NCI-H748 (cell line): ENCODE results near the gene SCFD1.
"Not testable (repeated sequence)": the region's sequence is repeated elsewhere in the genome, so short reads cannot be mapped to it uniquely, and the experiment has no call there.

Experiments used
- DNase-seq: peaks from one replicate; lab custom pipeline; 2025; ENCODE audit not compliant: unreplicated experiment; lab: John Stamatoyannopoulos, UW

SCFD1 gene

DNA sequence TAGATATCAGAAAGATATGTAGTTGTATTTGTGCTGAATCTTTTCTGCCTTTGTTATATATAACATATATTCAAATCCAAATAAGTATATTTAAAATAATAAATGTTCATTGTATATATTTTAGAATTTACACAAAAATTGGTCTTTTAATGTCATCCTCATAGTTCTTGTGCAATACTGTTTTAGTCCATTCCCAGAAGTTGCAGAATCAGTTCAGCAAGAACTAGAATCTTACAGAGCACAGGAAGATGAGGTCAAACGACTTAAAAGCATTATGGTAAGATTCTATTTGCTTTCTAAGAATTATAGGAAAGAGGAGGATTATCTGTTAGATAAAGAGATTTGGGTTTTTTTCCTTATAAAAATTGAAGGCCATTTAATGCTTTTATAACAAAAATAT lies 51.0 kb downstream of the SCFD1 start:
- DNase-seq: no peak

- no peak for DNase-seq
These were observed 56.9 kb downstream of the SCFD1 start for GRCh38 chr14:30678926-30679431.

DNA sequence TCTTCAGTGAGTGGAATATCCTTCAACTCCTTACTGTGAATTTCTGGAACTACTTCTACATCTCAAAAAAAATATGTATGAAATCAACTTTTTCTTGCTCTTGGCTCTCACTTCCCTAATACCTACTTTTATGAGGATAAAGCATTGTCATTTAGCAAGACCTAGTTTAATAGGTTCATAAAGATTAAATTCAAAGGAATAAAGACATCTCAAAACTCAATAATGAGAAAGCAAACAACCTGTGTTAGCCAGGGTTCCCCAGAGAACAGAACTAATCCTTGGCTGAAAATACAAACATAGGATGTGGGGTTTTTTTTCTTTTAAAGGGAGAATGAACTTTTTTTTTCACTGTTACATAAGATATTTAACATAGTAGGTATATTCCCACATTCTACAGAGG lies 57.9 kb downstream of the SCFD1 start:
- DNase-seq: no peak

- DNase-seq: not testable (repeated sequence)
These were observed 58.7 kb downstream of the SCFD1 start for GRCh38 chr14:30680776-30681175.

DNA sequence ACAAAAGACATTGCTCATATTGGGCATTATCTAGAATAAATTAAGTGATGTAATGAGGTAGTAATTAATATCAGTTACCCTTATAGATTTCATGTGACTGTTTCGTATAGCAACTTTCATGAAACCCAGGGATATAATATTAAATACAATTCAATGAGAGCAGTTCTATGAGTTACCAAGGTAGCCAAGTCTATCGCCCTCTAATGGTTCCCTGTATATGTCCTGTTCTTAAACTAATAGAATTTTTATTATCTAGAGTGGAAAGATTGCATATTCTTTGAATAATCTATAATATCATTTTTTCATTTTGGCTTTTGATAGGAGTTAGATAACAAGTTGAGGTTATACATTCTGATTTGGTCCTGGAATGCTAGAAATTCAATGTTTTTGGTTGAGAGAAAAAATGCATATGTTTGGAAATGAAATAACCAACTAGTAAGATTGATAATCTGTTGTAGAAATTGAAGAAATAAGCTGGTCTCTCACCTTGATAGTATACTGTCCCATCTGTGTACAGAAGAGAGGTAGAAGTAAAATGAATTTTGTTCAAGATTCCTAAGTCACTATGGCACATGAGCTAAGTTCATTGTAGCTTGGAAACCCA lies 59.7 kb downstream of the SCFD1 start:
- no peak for DNase-seq

GRCh38 chr14:30690487-30691355 lies 68.6 kb downstream of the SCFD1 start:
- peak; percentile 37 for DNase-seq

GRCh38 chr14:30691751-30692398 lies 69.8 kb downstream of the SCFD1 start:
- no peak for DNase-seq

GRCh38 chr14:30692669-30693068 lies 70.5 kb downstream of the SCFD1 start:
- DNase-seq: no peak

DNA sequence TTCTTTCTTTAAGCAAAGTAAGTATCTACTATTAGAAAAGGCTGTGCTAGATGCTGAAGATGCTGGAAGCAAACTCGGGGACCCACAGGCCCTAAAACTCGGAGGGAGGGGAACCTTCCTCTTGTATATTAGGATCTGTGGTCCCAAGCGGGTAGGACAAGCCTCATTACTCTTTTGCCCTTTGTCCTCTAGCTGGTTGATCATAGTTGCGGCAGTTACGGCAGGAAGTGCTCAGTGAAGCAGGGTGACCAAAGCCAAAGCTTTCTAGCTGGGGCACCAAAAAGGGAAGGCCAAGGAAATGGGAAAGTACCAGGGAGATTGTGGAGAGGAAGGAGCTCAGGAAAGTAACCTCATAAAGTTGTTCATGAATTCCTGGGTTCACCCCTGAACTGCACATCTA lies 76.3 kb downstream of the SCFD1 start:
- no peak for DNase-seq

DNA sequence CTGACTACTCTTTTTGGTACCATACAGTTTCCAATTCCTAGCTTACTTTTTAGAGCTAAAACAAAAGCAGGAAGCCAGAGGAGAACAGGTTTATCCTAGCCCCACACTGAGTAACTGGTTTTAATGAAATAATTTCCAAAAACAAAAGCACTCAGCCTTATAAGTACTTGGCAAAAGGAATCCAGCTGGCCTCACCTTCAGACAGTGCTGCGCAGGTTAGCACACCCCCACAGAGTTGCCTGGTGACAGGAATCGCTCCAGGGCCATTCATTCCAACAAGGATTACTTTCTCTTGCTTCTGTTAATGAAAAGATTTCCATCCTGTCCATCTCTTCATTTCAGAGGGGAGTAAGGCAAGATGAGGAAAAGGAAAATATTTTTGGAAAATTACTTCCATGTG lies 84.6 kb downstream of the SCFD1 start:
- DNase-seq: no peak

DNA sequence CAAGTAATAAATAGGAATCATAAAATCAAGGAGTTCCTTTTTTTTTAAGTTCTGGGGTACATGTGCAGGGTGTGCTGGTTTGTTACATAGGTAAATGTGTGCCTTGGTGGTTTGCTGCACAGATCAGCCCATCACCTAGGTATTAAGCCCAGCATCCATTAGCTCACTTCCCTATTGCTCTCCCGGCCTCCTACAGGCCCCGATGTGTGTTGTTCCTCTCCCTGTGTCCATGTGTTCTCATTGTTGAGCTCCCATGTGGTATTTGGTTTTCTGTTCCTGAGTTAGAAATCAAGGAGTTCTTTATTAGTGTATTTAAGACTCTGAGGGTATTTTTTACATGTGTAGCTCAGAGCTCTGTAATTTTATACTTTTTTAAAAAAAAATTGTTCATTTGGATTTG lies 86.0 kb downstream of the SCFD1 start:
- DNase-seq: no peak

DNA sequence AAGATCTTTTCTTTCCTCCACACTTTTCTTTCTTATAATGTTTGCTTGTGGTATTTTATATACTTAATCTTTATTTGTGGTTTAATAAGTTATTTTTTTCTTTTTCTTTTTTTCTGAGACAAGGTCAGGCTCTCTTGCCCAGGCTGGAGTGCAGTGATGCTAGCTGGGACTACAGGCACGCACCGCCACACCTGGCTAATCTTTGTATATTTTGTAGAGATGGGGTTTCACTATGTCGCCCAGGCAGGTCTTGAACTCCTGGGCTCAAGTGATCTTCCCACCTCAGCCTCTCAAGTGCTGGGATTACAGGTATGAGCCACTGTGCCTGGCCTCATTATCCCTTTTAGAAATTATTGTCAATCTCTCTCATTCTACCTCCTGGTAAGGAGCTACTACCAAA lies 87.1 kb downstream of the SCFD1 start:
- DNase-seq: no peak

DNA sequence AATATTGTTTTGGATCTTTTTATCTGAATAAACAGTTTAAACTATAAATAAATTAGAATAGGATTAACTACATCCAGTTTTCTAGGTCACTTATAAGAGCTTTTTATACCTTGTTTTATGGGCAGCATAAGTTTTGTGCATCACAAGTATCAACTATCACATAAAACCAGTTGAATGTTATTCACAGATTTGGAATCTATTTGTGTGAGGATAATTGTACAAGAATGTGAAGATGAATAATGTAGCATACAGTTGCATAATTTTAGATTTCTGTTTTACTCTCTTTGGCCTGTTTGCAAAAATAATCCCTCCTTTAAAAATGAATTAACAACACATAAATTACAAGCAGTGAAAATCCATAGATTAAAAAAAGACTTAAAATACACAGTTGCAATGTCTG lies 88.8 kb downstream of the SCFD1 start:
- no peak for DNase-seq

DNA sequence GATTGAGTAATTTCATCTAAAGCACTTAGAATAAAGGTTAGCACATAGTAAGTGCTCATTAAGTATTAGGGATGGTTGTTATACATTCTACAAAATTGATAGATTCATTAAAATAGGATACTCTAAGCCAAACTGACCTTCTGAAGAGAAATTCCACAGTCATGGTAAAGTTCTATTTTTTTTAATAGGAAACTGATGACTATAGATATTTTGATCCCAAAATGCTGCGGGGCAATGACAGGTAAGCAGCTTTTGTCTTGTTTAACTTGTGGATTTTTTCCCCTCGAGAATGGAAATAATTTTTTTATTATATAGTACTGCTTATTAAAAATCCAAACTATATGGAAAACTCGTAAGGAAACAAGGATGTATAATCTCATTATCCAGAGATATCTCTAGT lies 97.0 kb downstream of the SCFD1 start:
- no peak for DNase-seq

DNA sequence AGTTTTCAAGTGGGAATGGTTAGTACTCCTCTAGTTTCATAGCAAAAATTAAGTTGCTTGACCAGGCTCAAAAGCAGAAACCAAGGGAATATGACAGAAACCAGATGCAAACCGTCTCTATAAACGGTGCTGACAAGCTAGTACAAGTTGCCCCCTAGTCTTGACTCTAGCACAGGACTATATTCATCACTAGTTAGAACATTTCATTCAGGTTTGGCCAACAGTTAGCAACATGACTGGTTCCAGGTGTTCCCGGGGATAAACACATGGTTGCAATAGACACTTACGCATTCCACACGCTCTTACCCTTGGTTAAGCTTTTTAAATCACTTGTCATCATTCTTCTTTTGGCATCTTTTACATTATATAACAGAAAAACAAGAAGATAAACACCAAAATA lies 103.6 kb downstream of the SCFD1 start:
- no peak for DNase-seq

GRCh38 chr14:30728471-30728870 lies 106.4 kb downstream of the SCFD1 start:
- DNase-seq: no peak

DNA sequence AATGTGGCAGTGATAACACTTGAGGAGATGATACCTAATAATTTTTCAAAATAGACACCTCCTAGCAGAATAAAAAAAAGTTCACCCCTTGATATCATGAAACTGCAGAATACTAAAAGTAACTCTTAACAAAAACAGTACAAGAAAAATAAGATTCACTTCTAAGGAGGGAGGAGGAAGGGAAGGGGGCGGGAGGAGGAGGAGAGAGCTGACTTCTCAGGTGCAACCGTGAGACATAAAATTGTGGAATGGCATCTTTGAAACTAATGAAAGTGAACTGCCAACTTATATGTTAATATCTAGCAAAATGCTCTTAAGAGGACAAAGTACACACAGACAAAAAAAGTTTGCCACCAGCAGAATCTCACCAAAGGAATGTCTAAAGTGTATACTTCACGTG lies 115.8 kb downstream of the SCFD1 start:
- no peak for DNase-seq

- no peak for DNase-seq
These were observed 116.9 kb downstream of the SCFD1 start for GRCh38 chr14:30738978-30739377.

- DNase-seq: no peak
These were observed 126.2 kb downstream of the SCFD1 start for GRCh38 chr14:30748343-30748742.

DNA sequence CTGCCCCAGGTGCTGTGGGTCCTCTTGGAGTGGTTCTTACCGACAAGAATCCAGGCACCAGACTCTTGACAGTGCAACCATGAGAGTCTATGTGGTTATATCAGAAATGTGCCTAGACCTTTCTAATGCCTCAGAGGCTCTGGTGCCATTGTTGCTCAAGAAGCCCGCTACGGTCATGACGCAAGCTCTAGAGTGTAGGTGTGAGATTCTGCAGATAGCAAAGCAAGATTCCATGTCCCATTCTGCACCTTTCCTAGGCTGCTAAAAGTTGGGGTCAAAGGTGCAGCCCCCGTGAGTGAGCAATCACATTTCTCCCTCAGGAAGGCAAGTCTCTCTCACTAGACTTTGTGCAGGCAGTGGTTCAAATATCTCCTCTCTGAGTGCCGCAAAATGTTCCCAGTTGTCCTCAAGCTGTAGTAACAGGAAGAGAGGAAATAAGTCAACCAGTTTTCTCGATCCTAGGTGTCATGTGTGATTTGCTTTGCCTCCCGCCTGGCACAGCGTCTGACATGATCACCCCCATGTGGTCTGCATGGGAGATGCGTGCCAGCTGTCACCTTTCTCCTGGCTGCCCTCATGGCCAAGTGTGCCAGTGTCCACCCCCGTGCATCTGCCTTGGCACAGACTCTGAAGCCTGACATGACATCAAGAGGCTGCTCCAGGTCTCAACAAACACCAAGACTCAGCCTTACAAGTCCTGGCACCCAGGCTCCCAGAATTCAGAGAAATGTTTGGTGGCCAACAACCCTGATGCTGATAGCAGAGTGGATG lies 129.7 kb downstream of the SCFD1 start:
- DNase-seq: peak; percentile 14

GRCh38 chr14:30753452-30753851 lies 131.3 kb downstream of the SCFD1 start:
- DNase-seq: no peak
